Tibial nerve (tissue), 4 donors: ENCODE measurements around the gene SMIM9.

Source experiments
- EP300 ChIP-seq, 2 donors: sonication (generic); formaldehyde crosslinking; IDR thresholded peaks; one replicate each; pipeline ENCODE4 v1.6.1; 2017; ENCODE audit warnings: antibody characterized with exemption in 2 of 2, mild to moderate bottlenecking in 1 of 2
- POLR2A ChIP-seq, 2 donors: fragments of 450-650 bp; IDR thresholded peaks; one replicate each; pipeline ENCODE4 v1.6.1; 2017; ENCODE audit warnings: antibody characterized with exemption in 2 of 2, mild to moderate bottlenecking in 2 of 2, moderate library complexity in 2 of 2
- TF ChIP-seq, protein P1 (sequence below), 5 experiments: fragments of 200-600 bp in 3 of 5; fragments of 450-650 bp in 2 of 5; sonication (generic) in 3 of 5; IDR thresholded peaks; one replicate each; pipeline ENCODE4 v1.5.1; 2016 to 2019; ENCODE audit warnings: antibody characterized with exemption in 5 of 5, mild to moderate bottlenecking in 3 of 5, moderate library complexity in 2 of 5

DNA sequence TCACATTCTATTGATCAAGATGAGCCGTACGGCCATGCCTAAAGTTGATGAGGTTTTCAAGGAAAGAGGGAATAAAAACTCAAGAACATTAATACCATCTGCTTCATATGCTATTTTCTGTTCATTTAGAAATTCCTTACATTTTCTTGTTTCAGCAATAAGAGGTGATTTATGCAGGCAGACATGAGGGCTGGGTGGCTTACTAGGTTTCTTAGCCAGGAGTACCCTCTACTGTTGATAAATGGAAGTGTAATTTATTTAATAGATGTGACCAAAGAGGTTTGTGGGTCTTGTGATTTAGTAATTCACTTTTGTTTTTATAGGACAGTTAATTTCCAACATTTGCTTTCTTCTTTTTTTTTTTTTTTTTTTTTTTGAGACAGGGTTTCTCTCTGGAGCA, 6.4 kb upstream of the SMIM9 start:
- TF ChIP-seq, protein P1, sequence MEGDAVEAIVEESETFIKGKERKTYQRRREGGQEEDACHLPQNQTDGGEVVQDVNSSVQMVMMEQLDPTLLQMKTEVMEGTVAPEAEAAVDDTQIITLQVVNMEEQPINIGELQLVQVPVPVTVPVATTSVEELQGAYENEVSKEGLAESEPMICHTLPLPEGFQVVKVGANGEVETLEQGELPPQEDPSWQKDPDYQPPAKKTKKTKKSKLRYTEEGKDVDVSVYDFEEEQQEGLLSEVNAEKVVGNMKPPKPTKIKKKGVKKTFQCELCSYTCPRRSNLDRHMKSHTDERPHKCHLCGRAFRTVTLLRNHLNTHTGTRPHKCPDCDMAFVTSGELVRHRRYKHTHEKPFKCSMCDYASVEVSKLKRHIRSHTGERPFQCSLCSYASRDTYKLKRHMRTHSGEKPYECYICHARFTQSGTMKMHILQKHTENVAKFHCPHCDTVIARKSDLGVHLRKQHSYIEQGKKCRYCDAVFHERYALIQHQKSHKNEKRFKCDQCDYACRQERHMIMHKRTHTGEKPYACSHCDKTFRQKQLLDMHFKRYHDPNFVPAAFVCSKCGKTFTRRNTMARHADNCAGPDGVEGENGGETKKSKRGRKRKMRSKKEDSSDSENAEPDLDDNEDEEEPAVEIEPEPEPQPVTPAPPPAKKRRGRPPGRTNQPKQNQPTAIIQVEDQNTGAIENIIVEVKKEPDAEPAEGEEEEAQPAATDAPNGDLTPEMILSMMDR (IDR thresholded peaks at IDR 0.05), result peak; percentile 13 to 49 (median 24)
- TF ChIP-seq POLR2A (IDR thresholded peaks at IDR 0.05) (no peak), EP300 (IDR thresholded peaks at IDR 0.05) (no peak)
